ENCODE data around the gene SHTN1. TPM values are rescaled to one million over a fixed set of nuclear protein-coding genes. Genes with fewer than 3 reads are reported as not detected.

Gene SHTN1
- total RNA-seq, 1 donor from 2014 or later = 13.1 TPM

GRCh38 chr10:116915340-116915739, 89.6 kb downstream of the SHTN1 start:
- DNase-seq = no peak

- DNase-seq = no peak
Observed at GRCh38 chr10:116913695-116914094, 91.3 kb downstream of the SHTN1 start.

GRCh38 chr10:116912162-116912561, 92.8 kb downstream of the SHTN1 start:
- DNase-seq = no peak

- no peak for DNase-seq
Observed at GRCh38 chr10:116910910-116911309, 94.1 kb downstream of the SHTN1 start.

GRCh38 chr10:116909307-116909706, 95.7 kb downstream of the SHTN1 start:
- no peak for DNase-seq

- DNase-seq = no peak
Observed at GRCh38 chr10:116907245-116907987, 97.6 kb downstream of the SHTN1 start.

GRCh38 chr10:116905845-116906210, 99.2 kb downstream of the SHTN1 start:
- no peak for DNase-seq

- no peak for DNase-seq
Observed at GRCh38 chr10:116899626-116900025, 105.4 kb downstream of the SHTN1 start.

GRCh38 chr10:116893686-116894037, 111.3 kb downstream of the SHTN1 start:
- DNase-seq = no peak

- DNase-seq = no peak
Observed at GRCh38 chr10:116892907-116893685, 111.9 kb downstream of the SHTN1 start.

GRCh38 chr10:116891208-116891607, 113.8 kb downstream of the SHTN1 start:
- peak; percentile 37 for DNase-seq

GRCh38 chr10:116889066-116889465, 115.9 kb downstream of the SHTN1 start:
- no peak for DNase-seq

- DNase-seq = no peak
Observed at GRCh38 chr10:116888380-116889055, 116.5 kb downstream of the SHTN1 start.

- no peak for DNase-seq
Observed at GRCh38 chr10:116886772-116887171, 118.2 kb downstream of the SHTN1 start.

- no peak for DNase-seq
Observed at GRCh38 chr10:116882639-116883038, 122.3 kb downstream of the SHTN1 start.

- DNase-seq = no peak
Observed at GRCh38 chr10:116880716-116881482, 124.1 kb downstream of the SHTN1 start.

GRCh38 chr10:116879817-116880216, 125.2 kb downstream of the SHTN1 start:
- no peak for DNase-seq

GRCh38 chr10:116878123-116878522, 126.9 kb downstream of the SHTN1 start:
- no peak for DNase-seq

- no peak for DNase-seq
Observed at GRCh38 chr10:116877391-116877790, 127.6 kb downstream of the SHTN1 start.

- DNase-seq = no peak
Observed at GRCh38 chr10:116875897-116876296, 129.1 kb downstream of the SHTN1 start.

- DNase-seq = no peak
Observed at GRCh38 chr10:116873134-116873533, 131.9 kb downstream of the SHTN1 start.

- no peak for DNase-seq
Observed at GRCh38 chr10:116870949-116871348, 134.0 kb downstream of the SHTN1 start.

- DNase-seq = no peak
Observed at GRCh38 chr10:116868722-116869121, 136.3 kb downstream of the SHTN1 start.
